Measurements from ENCODE around the gene ARHGEF16. TPM values are rescaled to one million over a fixed set of nuclear protein-coding genes. Genes with fewer than 3 reads are reported as not detected.

Gene ARHGEF16
- total RNA-seq, 1 donor: 0.18 TPM

GRCh38 chr1:3461238-3461933, 6.9 kb downstream of the ARHGEF16 start:
- no peak overlapping the region for H3K4me3 ChIP-seq (ENCODE audit: low read depth, low read length)
- no peak for TF ChIP-seq CTCF (IDR thresholded peaks at IDR 0.05; ENCODE audit: insufficient read depth, low read length)
- DNase-seq (ENCODE audit: low read depth): no peak

- H3K4me3 ChIP-seq (ENCODE audit: low read depth, low read length): no peak overlapping the region
- TF ChIP-seq CTCF (IDR thresholded peaks at IDR 0.05; ENCODE audit: insufficient read depth, low read length): no peak
- DNase-seq (ENCODE audit: low read depth): no peak
These were observed 7.4 kb downstream of the ARHGEF16 start for GRCh38 chr1:3461934-3462275.

- DNase-seq (ENCODE audit: low read depth): no peak
- H3K4me3 ChIP-seq (ENCODE audit: low read depth, low read length): no peak overlapping the region
- no peak for TF ChIP-seq CTCF (IDR thresholded peaks at IDR 0.05; ENCODE audit: insufficient read depth, low read length)
These were observed 8.0 kb downstream of the ARHGEF16 start for GRCh38 chr1:3462356-3463012.

GRCh38 chr1:3463013-3463385, 8.5 kb downstream of the ARHGEF16 start:
- no peak for DNase-seq (ENCODE audit: low read depth)
- H3K4me3 ChIP-seq (ENCODE audit: low read depth, low read length): no peak overlapping the region
- no peak for TF ChIP-seq CTCF (IDR thresholded peaks at IDR 0.05; ENCODE audit: insufficient read depth, low read length)

- TF ChIP-seq CTCF (IDR thresholded peaks at IDR 0.05; ENCODE audit: insufficient read depth, low read length): no peak
- no peak for DNase-seq (ENCODE audit: low read depth)
- H3K4me3 ChIP-seq (ENCODE audit: low read depth, low read length): no peak overlapping the region
These were observed 9.0 kb downstream of the ARHGEF16 start for GRCh38 chr1:3463408-3463863.

GRCh38 chr1:3463891-3464648, 9.6 kb downstream of the ARHGEF16 start:
- H3K4me3 ChIP-seq (ENCODE audit: low read depth, low read length): no peak overlapping the region
- no peak for DNase-seq (ENCODE audit: low read depth)
- no peak for TF ChIP-seq CTCF (IDR thresholded peaks at IDR 0.05; ENCODE audit: insufficient read depth, low read length)

Measured in fibroblast of the aortic adventitia (primary cell).